Activated B cell treated with CpG ODN at 0.5 μM for 24 hours (primary cell): Measurements from ENCODE around the gene LILRB3. TPM values are rescaled to one million over a fixed set of nuclear protein-coding genes. Genes with fewer than 3 reads are reported as not detected.
A peak's percentile ranks its signal among the peaks of the same experiment; 100 is the strongest.

ENCODE experiments used
- ATAC-seq: fragments of 200-7000 bp; cut with Tn5 transposase; one replicate; pipeline ENCODE4 v1.10.0; 2021; ENCODE audit warnings: low read depth, mild to moderate bottlenecking, moderate library complexity
- CTCF ChIA-PET: fragments of 350-600 bp; sonication (Branson Sonifier 250); formaldehyde crosslinking; loops from one replicate; lab custom pipeline; 2021; ENCODE audit warnings: antibody characterized with exemption; lab: Charles Lee
- POLR2A ChIA-PET: fragments of 350-600 bp; sonication (Branson Sonifier 250); formaldehyde crosslinking; loops from one replicate; lab custom pipeline; 2021; ENCODE audit warnings: antibody characterized with exemption; lab: Charles Lee
- DNase-seq: peaks from one replicate; pipeline ENCODE4 v3.0.0; 2022
- H3K27ac Mint-ChIP-seq: one replicate; pipeline ENCODE4 v1.8.0; 2020; ENCODE audit warnings: mixed read lengths
- H3K27me3 Mint-ChIP-seq: one replicate; pipeline ENCODE4 v1.8.0; 2021; ENCODE audit warnings: mixed read lengths
- H3K36me3 Mint-ChIP-seq: one replicate; pipeline ENCODE4 v1.8.0; 2021; ENCODE audit warnings: low read depth, mixed read lengths
- H3K4me1 Mint-ChIP-seq: one replicate; pipeline ENCODE4 v1.8.0; 2021; ENCODE audit warnings: mixed read lengths
- H3K4me3 Mint-ChIP-seq: one replicate; pipeline ENCODE4 v1.8.0; 2020; ENCODE audit warnings: mild to moderate bottlenecking, mixed read lengths
- H3K9me3 Mint-ChIP-seq: one replicate; pipeline ENCODE4 v1.8.0; 2020; ENCODE audit warnings: mixed read lengths
- intact Hi-C: fragments of 100-400 bp; cut with micrococcal nuclease; formaldehyde crosslinking; loops from one replicate; pipeline ENCODE4 v1.15.1; 2024
- total RNA-seq: library from RNA; stranded (reverse); gene quantifications from 2 replicates; pipeline ENCODE4 v1.2.3, GENCODE V29; 2022
- TF ChIP-seq, protein P1 (sequence below): fragments of 200-600 bp; IDR thresholded peaks from one replicate; pipeline ENCODE4 v1.8.0; 2022; ENCODE audit warnings: antibody characterized with exemption, mild to moderate bottlenecking

Gene LILRB3
- total RNA-seq, 1 donor from 2014 or later, result 1.1 TPM

DNA sequence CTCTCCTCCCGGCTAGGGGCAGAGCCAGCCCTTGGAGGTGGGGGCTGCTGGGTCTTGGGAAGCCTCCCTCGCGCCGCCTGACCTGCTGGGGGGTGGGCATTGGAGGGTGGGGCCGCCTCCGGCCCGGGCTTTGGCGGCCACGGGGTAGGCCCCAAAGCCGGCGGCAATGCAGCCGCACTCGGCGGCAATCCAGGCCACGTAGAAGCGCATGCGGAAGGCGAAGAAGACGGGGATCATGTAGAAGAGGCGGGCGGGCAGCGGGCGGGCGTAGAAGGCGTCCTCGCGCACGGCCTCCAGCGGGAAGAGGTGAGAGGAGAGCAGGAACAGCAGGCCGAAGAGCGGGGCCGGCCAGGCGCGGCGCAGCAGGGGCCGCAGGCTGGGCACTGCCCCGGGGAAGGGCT, 42.1 kb downstream of the LILRB3 start:
- Mint-ChIP-seq H3K9me3 (no peaks in the 10 kb centered on the region), H3K27ac (no peak overlapping the region), H3K36me3 (peaks cover 16% of the 10 kb centered on the region), H3K27me3 (no peaks in the 10 kb centered on the region), H3K4me3 (no peak overlapping the region), H3K4me1 (no peaks in the 10 kb centered on the region)
- POLR2A ChIA-PET, result no interaction called here
- intact Hi-C loops, result no loop called here
- TF ChIP-seq, protein P1, sequence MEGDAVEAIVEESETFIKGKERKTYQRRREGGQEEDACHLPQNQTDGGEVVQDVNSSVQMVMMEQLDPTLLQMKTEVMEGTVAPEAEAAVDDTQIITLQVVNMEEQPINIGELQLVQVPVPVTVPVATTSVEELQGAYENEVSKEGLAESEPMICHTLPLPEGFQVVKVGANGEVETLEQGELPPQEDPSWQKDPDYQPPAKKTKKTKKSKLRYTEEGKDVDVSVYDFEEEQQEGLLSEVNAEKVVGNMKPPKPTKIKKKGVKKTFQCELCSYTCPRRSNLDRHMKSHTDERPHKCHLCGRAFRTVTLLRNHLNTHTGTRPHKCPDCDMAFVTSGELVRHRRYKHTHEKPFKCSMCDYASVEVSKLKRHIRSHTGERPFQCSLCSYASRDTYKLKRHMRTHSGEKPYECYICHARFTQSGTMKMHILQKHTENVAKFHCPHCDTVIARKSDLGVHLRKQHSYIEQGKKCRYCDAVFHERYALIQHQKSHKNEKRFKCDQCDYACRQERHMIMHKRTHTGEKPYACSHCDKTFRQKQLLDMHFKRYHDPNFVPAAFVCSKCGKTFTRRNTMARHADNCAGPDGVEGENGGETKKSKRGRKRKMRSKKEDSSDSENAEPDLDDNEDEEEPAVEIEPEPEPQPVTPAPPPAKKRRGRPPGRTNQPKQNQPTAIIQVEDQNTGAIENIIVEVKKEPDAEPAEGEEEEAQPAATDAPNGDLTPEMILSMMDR, result no peak
- CTCF ChIA-PET, result no interaction called here
- no peak for ATAC-seq
- DNase-seq, result no peak

DNA sequence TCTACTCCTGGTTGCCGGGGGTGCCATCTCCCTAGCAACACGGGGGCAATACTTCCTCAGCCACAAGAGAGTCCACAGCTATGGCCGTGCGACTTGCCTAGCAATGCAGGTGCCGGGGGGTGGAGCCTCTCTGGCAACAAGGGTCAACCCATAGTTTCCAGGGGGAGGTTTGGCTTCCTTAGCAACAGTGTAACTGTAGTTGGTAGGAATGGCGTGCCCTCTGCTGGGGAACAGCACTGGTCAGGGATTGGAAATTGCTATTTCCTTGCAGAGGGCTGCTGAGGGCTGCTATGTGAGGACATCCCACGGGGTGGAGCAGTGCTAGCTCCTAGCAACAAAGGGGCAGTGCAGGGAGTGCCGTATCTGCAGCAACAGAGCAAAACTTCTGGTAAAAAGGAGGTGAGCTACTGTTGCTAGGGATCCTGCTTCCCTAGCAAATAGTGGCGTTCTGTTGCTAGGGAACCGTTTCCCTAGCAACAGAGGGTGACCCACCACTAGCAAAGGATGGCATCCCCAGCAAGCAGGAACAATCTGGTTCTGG, 42.8 kb downstream of the LILRB3 start:
- Mint-ChIP-seq H3K4me3 (no peak overlapping the region), H3K36me3 (peaks cover 16% of the 10 kb centered on the region), H3K27me3 (no peaks in the 10 kb centered on the region), H3K9me3 (no peaks in the 10 kb centered on the region), H3K4me1 (peaks cover 2% of the 10 kb centered on the region), H3K27ac (no peak overlapping the region)
- ATAC-seq (peak; percentile 22), DNase-seq (no peak)
- TF ChIP-seq, protein P1, result no peak
- intact Hi-C loops, result no loop called here
- ChIA-PET POLR2A (no interaction called here), CTCF (no interaction called here)

DNA sequence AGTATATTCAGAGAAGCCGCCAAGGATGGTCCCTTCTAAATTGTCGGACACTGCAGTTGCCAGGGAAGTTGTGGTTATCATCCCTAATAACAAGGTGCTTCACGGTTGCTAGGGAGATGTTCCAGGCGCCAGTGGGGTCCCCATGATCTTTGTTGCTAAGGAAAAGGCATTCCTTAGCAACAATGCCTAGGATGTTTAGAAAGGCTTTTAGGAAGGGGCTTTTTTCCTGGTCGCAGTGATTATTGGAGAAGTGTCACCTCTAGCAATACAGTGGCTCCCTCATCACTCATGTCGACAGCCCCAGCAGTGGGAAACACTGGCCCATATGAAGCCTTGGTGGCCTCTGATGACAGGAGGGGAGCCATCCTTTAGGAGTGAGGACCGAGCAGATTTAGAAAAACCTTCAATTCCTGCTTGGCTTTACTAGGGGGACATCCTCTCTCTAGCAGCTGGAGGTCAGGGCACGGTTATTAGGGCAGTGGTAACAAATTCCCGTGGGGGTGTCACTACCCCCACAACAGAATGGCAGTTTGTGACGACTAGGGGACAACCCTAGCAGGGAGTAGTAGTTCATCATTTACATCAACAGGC, 43.5 kb downstream of the LILRB3 start:
- ATAC-seq (no peak), DNase-seq (no peak)
- TF ChIP-seq, protein P1, result no peak
- Mint-ChIP-seq H3K4me3 (no peak overlapping the region), H3K9me3 (no peaks in the 10 kb centered on the region), H3K27me3 (no peaks in the 10 kb centered on the region), H3K36me3 (peaks cover 16% of the 10 kb centered on the region), H3K27ac (no peak overlapping the region), H3K4me1 (peaks cover 4% of the 10 kb centered on the region)
- intact Hi-C loops, result no loop called here
- ChIA-PET CTCF (no interaction called here), POLR2A (no interaction called here)

DNA sequence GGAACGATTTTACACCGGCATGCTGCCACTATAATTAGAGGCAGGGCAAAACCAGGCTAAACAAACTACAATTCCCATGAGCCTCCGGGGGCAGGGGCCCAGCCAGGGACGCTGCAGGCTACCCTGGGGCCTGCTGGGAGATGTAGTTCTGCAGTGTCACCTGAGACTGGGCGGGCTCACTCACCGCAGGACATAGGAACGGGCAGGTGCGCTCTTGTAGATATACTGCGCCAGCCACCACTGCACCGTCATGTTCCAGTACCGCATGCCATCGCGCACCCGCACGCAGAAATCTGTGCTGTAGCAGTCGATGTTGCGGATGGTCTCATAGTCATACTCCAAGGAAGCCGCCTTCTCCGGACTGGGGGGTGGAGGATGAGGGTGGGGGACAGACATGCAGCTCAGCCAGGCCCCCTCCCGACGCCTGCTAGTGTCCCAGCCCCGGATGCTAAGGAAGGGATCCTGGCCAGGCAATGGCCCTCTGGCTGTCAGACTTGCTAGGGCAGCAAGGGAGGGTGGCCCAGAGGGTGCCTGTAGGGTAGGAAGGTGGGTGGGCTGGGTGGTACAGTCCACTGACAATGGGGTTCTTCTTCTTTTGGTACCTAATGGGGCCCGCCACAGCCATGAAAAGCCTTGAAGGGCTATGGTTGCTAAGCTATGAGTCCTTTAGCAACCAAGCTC, 44.1 kb downstream of the LILRB3 start:
- POLR2A ChIA-PET, result no interaction called here
- DNase-seq, result no peak
- TF ChIP-seq, protein P1, result no peak
- Mint-ChIP-seq H3K27ac (no peak overlapping the region), H3K9me3 (no peaks in the 10 kb centered on the region), H3K4me1 (peaks cover 4% of the 10 kb centered on the region), H3K4me3 (no peak overlapping the region), H3K27me3 (no peaks in the 10 kb centered on the region), H3K36me3 (peaks cover 13% of the 10 kb centered on the region)
- CTCF ChIA-PET, result no interaction called here
- peak; percentile 94 for ATAC-seq
- intact Hi-C loops, result no loop called here
